OCI-LY7 (cell line): ENCODE results near the gene HMGCL. TPM values are rescaled to one million over a fixed set of nuclear protein-coding genes. Genes with fewer than 3 reads are reported as not detected.

Source experiments
- BruUV-seq: library from RNA; stranded (reverse); fragments of 400-500 nt; replicated peaks from 2 replicates; lab custom pipeline; 2021; lab: Mats Ljungman, UMichigan
- CTCF ChIA-PET: fragments of 300-600 bp; sonication (Branson Sonifier 250); formaldehyde crosslinking; loops from one replicate; lab custom pipeline; 2022; ENCODE audit warnings: antibody characterized with exemption; ENCODE audit not compliant: unreplicated experiment; lab: Charles Lee
- POLR2A ChIA-PET: fragments of 300-600 bp; sonication (Branson Sonifier 250); formaldehyde crosslinking; loops from one replicate; lab custom pipeline; 2022; ENCODE audit warnings: antibody characterized with exemption; lab: Charles Lee
- DNase-seq: peaks from one replicate; pipeline ENCODE4 v3.0.0-alpha.2; 2015; ENCODE audit warnings: low spot score
- H2AFZ ChIP-seq: fragments of 200-600 bp; sonication (generic), shearing (Covaris generic); 2 replicates; pipeline ENCODE4 v1.6.1; 2014; ENCODE audit warnings: mild to moderate bottlenecking, antibody characterized with exemption, low read length, moderate library complexity
- H3K27ac ChIP-seq: fragments of 200-600 bp; sonication (generic); 2 replicates; pipeline ENCODE4 v1.5.1; 2014; ENCODE audit warnings: mixed run types, low read depth, mild to moderate bottlenecking, moderate library complexity, low read length, inconsistent platforms; ENCODE audit not compliant: poor library complexity, severe bottlenecking
- H3K36me3 ChIP-seq: fragments of 200-600 bp; sonication (generic); 2 replicates; pipeline ENCODE4 v1.6.1; 2014; ENCODE audit warnings: mild to moderate bottlenecking, antibody characterized with exemption, low read length, moderate library complexity, mixed read lengths; ENCODE audit not compliant: insufficient read depth
- H3K4me1 ChIP-seq: fragments of 200-600 bp; sonication (generic); 2 replicates; pipeline ENCODE4 v1.5.1; 2014; ENCODE audit warnings: mild to moderate bottlenecking, low read length; ENCODE audit not compliant: insufficient read depth, poor library complexity, severe bottlenecking
- H3K4me2 ChIP-seq: fragments of 200-600 bp; sonication (generic); 2 replicates; pipeline ENCODE4 v1.6.1; 2014; ENCODE audit warnings: mild to moderate bottlenecking, low read length
- H3K4me3 ChIP-seq: fragments of 200-600 bp; sonication (generic); 2 replicates; pipeline ENCODE4 v1.5.1; 2014; ENCODE audit warnings: mild to moderate bottlenecking, low read depth, low read length; ENCODE audit not compliant: poor library complexity, severe bottlenecking
- H3K79me2 ChIP-seq: fragments of 200-600 bp; sonication (generic); 2 replicates; pipeline ENCODE4 v1.6.1; 2016; ENCODE audit warnings: low read depth, mild to moderate bottlenecking, low read length, moderate library complexity, mixed read lengths; ENCODE audit not compliant: insufficient read depth
- H3K9me2 ChIP-seq: fragments of 200-600 bp; sonication (generic); 2 replicates; pipeline ENCODE4 v1.6.1; 2016; ENCODE audit warnings: mild to moderate bottlenecking, low read length, mixed read lengths; ENCODE audit not compliant: insufficient read depth
- H3K9me3 ChIP-seq: fragments of 200-600 bp; sonication (generic); 2 replicates; pipeline ENCODE4 v1.6.1; 2014; ENCODE audit warnings: mild to moderate bottlenecking, mixed run types, low read length, mixed read lengths
- H4K20me1 ChIP-seq: fragments of 200-600 bp; sonication (generic); 2 replicates; pipeline ENCODE4 v1.6.1; 2014; ENCODE audit warnings: mild to moderate bottlenecking, antibody characterized with exemption, low read length, moderate library complexity, mixed read lengths; ENCODE audit not compliant: insufficient read depth
- EZH2phosphoT487 ChIP-seq: fragments of 200-600 bp; sonication (generic); IDR thresholded peaks from 2 replicates; pipeline ENCODE4 v1.6.1; 2018; ENCODE audit warnings: low read depth, borderline replicate concordance, mild to moderate bottlenecking, mixed run types, antibody characterized with exemption, low read length, moderate library complexity, mixed read lengths
- intact Hi-C: fragments of 100-400 bp; cut with micrococcal nuclease; formaldehyde crosslinking; loops from one replicate; pipeline ENCODE4 v1.10.0; 2022; ENCODE audit not compliant: unreplicated experiment
- total RNA-seq, 2 experiments: library from RNA; depleted of rRNA in 1 of 2; stranded (reverse); fragments of >200 nt in 1 of 2; shearing (Covaris generic) in 1 of 2; gene quantifications; 2 replicates each; pipeline ENCODE4 v1.2.3, GENCODE V29; 2014 to 2022
- TF ChIP-seq, protein P1 (sequence below): fragments of 200-600 bp; sonication (generic); conservative IDR thresholded peaks from 2 replicates; pipeline ENCODE4 v1.5.1; 2014; ENCODE audit warnings: mild to moderate bottlenecking, antibody characterized with exemption, low read length, moderate library complexity, mixed read lengths

Gene HMGCL
- total RNA-seq, 2 experiments from 2014 or later: 13.1 to 30.7 TPM

DNA sequence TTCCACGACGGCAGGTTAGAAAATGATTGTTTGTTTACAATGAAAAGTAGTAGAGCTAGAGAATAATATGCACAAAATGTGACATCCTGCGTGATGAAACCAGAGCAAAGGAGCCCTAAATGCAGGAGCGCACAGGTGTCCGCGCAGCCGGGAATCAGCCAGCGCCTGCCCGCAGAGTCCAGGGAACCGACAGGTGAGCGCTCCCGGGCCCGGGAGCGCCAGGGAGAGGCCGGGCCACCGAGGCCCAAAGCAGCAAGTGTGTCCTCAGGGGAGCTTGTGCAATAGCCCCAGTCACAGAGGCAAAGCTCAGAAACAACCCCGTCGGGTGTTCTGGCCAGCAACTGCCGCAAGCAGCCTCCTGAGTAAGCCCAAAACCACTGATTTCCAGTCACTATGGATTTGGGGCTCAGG is 23.9 kb downstream of the HMGCL start:
- DNase-seq: no peak
- Histone ChIP-seq H3K9me3 (no peaks in the 10 kb centered on the region), H2AFZ (peak overlapping the region; percentile 53; the same call in 1 of the 2 replicates), H3K4me1 (peaks cover 27% of the 10 kb centered on the region), H3K36me3 (peaks cover 26% of the 10 kb centered on the region), H3K27ac (peak overlapping the region; percentile 32), H3K79me2 (no peaks in the 10 kb centered on the region), H3K4me2 (peak overlapping the region; percentile 89), H3K9me2 (no peaks in the 10 kb centered on the region), H4K20me1 (no peaks in the 10 kb centered on the region), H3K4me3 (peak overlapping the region; percentile 76)
- ChIA-PET POLR2A (interaction anchor here (0.5 to 1.6 kb wide), 9 partner anchors 10 to 139 kb away, joined by 3 to 6 read pairs (median 3); no protein-coding TSS in a partner anchor), CTCF (interaction anchor here (0.6 to 1.2 kb wide), 2 partner anchors 10 to 38 kb away, joined by 3 to 5 read pairs; no protein-coding TSS in a partner anchor)
- intact Hi-C loops: no loop called here
- BruUV-seq: no TSS peak
- no peak for TF ChIP-seq EZH2phosphoT487
- TF ChIP-seq, protein P1, sequence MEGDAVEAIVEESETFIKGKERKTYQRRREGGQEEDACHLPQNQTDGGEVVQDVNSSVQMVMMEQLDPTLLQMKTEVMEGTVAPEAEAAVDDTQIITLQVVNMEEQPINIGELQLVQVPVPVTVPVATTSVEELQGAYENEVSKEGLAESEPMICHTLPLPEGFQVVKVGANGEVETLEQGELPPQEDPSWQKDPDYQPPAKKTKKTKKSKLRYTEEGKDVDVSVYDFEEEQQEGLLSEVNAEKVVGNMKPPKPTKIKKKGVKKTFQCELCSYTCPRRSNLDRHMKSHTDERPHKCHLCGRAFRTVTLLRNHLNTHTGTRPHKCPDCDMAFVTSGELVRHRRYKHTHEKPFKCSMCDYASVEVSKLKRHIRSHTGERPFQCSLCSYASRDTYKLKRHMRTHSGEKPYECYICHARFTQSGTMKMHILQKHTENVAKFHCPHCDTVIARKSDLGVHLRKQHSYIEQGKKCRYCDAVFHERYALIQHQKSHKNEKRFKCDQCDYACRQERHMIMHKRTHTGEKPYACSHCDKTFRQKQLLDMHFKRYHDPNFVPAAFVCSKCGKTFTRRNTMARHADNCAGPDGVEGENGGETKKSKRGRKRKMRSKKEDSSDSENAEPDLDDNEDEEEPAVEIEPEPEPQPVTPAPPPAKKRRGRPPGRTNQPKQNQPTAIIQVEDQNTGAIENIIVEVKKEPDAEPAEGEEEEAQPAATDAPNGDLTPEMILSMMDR: no peak

DNA sequence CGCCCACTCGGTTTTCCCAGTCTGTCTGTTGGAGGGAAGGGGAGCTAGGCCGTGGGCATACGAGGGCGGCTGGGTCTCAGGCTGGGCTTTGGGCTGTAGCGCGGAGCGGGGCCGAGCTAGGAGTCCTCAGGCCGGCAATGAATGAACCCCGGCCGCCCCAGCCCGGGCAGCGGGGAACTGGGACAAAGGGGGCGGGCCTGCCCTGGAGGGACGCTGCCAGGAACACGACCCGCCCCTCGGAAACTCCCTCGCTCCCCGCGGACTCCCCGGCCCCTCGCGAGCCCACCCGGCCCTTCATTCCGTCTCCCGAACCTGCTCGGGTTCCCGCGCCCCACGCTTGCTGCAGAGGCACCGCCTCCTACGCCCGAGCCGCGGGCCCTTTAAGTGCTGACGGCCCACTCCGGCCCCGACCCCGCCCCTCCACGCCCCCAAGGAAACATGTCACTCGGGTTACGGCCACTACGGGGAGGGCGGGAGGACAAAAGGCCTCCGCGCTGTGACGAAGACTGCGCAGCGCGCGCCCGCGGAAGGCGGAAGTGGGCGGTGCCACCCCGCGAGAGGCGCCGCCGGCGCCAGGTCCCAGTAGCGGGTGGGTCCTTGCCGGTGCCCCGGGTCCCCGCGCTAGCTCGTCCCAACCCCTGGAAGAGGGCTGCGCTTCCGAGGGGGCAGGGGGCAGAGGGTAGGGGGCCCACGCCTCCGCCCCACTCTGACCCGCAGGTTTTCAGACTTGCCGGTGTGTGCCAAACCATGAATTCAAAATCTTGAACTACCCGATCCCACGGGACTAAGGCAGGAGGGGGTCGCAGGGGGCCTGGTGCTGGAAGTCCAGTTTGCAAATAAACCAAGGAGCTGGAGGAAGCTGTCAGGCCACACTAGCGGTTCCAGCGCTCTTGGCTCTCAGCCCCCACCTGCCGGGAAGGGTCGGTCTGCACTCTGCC is 24.6 kb downstream of the HMGCL start, which contains the start of gene GALE:
TSS of gene GALE (minus strand) at position 355 of the 938 bp plus-strand sequence. CDS start 1,747 bp downstream, outside the sequence.
- Histone ChIP-seq H3K4me1 (peaks cover 24% of the 10 kb centered on the region), H2AFZ (peak within 1 kb of the TSS; percentile 53), H4K20me1 (no peaks in the 10 kb centered on the region), H3K4me3 (peak within 1 kb of the TSS; percentile 76), H3K36me3 (peaks cover 31% of the 10 kb centered on the region), H3K9me3 (no peaks in the 10 kb centered on the region), H3K27ac (peak within 1 kb of the TSS; percentile 32), H3K9me2 (no peaks in the 10 kb centered on the region), H3K79me2 (no peaks in the 10 kb centered on the region), H3K4me2 (peak within 1 kb of the TSS; percentile 89)
- intact Hi-C loops: no loop called here
- no TSS peak for BruUV-seq
- ChIA-PET POLR2A (interaction anchor here (0.5 to 1.6 kb wide), 11 partner anchors 11 to 305 kb away, joined by 3 to 6 read pairs (median 3); no protein-coding TSS in a partner anchor), CTCF (interaction anchor here (0.6 kb wide), 1 partner anchor 38 kb away, joined by 3 read pairs; no protein-coding TSS in a partner anchor)
- TF ChIP-seq EZH2phosphoT487: no peak
- TF ChIP-seq, protein P1: no peak
- peak; percentile 96 for DNase-seq
